Body of pancreas (tissue), 4 donors: ENCODE results near the gene NLRP8.

Experiments used
- CTCF ChIP-seq, 7 experiments: fragments of 450-650 bp in 4 of 7; fragments of 200-600 bp in 3 of 7; sonication (generic) in 3 of 7; IDR thresholded peaks; one replicate each; pipeline ENCODE4 v1.5.1; 2016 to 2019; ENCODE audit warnings: antibody characterized with exemption in 7 of 7
- POLR2A ChIP-seq, 3 donors: fragments of 450-650 bp; IDR thresholded peaks; one replicate each; pipeline ENCODE4 v1.6.1; 2016; ENCODE audit warnings: antibody characterized with exemption in 3 of 3, mild to moderate bottlenecking in 2 of 3

- no peak for TF ChIP-seq POLR2A (IDR thresholded peaks at IDR 0.05)
- no peak for TF ChIP-seq CTCF (IDR thresholded peaks at IDR 0.05)
Measured at GRCh38 chr19:55973982-55974381, 26.4 kb downstream of the NLRP8 start.
